HG03575 (cell line): ENCODE results near the gene OR1I1.
A peak's percentile ranks its signal among the peaks of the same experiment; 100 is the strongest.

Experiments
- ATAC-seq: cut with Tn5 transposase; IDR thresholded peaks from one replicate; pipeline ENCODE4 v1.9.1; 2021; ENCODE audit not compliant: unreplicated experiment, insufficient number of reproducible peaks, low FRiP score; ENCODE audit errors: extremely low read depth

Gene OR1I1

GRCh38 chr19:15115080-15115479 is 33.1 kb downstream of the OR1I1 start:
- no peak for ATAC-seq

GRCh38 chr19:15115762-15116615 is 34.0 kb downstream of the OR1I1 start:
- no peak for ATAC-seq

GRCh38 chr19:15116856-15117255 is 34.8 kb downstream of the OR1I1 start:
- no peak for ATAC-seq

- ATAC-seq = no peak
These were observed 36.2 kb downstream of the OR1I1 start for GRCh38 chr19:15118248-15118647.

- ATAC-seq = no peak
These were observed 36.9 kb downstream of the OR1I1 start for GRCh38 chr19:15118789-15119494.

- ATAC-seq = no peak
These were observed 38.4 kb downstream of the OR1I1 start for GRCh38 chr19:15120135-15121026.

GRCh38 chr19:15122331-15123030 is 40.5 kb downstream of the OR1I1 start:
- no peak for ATAC-seq

GRCh38 chr19:15123031-15123890 is 41.2 kb downstream of the OR1I1 start:
- ATAC-seq = no peak

GRCh38 chr19:15123900-15124299 is 41.9 kb downstream of the OR1I1 start:
- no peak for ATAC-seq

GRCh38 chr19:15124572-15125231 is 42.7 kb downstream of the OR1I1 start:
- ATAC-seq = no peak

GRCh38 chr19:15125232-15126067 is 43.4 kb downstream of the OR1I1 start:
- ATAC-seq = peak; percentile 78

GRCh38 chr19:15126131-15126910 is 44.3 kb downstream of the OR1I1 start:
- no peak for ATAC-seq

- ATAC-seq = no peak
These were observed 46.3 kb downstream of the OR1I1 start for GRCh38 chr19:15128162-15128770.

GRCh38 chr19:15129856-15130585 is 48.0 kb downstream of the OR1I1 start:
- ATAC-seq = no peak
